Nephron progenitor cell (in vitro differentiated cells): ENCODE results near the gene ZMIZ2.
A peak's percentile ranks its signal among the peaks of the same experiment; 100 is the strongest.
"Not testable (repeated sequence)": the region's sequence is repeated elsewhere in the genome, so short reads cannot be mapped to it uniquely, and the experiment has no call there.

Experiments used
- DNase-seq: peaks from one replicate; pipeline ENCODE4 v3.0.0; 2021
- H3K27ac Mint-ChIP-seq: 2 replicates; pipeline ENCODE4 v1.8.0; 2021; ENCODE audit warnings: mild to moderate bottlenecking, moderate library complexity, mixed read lengths
- H3K27me3 Mint-ChIP-seq: 2 replicates; pipeline ENCODE4 v1.8.0; 2021; ENCODE audit warnings: mild to moderate bottlenecking, low read depth, mixed read lengths; ENCODE audit not compliant: poor library complexity
- H3K36me3 Mint-ChIP-seq: 2 replicates; pipeline ENCODE4 v1.8.0; 2021; ENCODE audit warnings: low read depth, mixed read lengths
- H3K4me1 Mint-ChIP-seq: 2 replicates; pipeline ENCODE4 v1.8.0; 2021; ENCODE audit warnings: mixed read lengths
- H3K4me3 Mint-ChIP-seq: 2 replicates; pipeline ENCODE4 v1.8.0; 2021; ENCODE audit warnings: mild to moderate bottlenecking, moderate library complexity, mixed read lengths
- H3K9me3 Mint-ChIP-seq: 2 replicates; pipeline ENCODE4 v1.8.0; 2021; ENCODE audit warnings: mild to moderate bottlenecking, moderate library complexity, mixed read lengths
- CTCF ChIP-seq: fragments of 200-600 bp; sonication (generic); IDR thresholded peaks from 2 replicates; pipeline ENCODE4 v1.5.0; 2021; ENCODE audit warnings: antibody characterized with exemption

ZMIZ2 gene

DNA sequence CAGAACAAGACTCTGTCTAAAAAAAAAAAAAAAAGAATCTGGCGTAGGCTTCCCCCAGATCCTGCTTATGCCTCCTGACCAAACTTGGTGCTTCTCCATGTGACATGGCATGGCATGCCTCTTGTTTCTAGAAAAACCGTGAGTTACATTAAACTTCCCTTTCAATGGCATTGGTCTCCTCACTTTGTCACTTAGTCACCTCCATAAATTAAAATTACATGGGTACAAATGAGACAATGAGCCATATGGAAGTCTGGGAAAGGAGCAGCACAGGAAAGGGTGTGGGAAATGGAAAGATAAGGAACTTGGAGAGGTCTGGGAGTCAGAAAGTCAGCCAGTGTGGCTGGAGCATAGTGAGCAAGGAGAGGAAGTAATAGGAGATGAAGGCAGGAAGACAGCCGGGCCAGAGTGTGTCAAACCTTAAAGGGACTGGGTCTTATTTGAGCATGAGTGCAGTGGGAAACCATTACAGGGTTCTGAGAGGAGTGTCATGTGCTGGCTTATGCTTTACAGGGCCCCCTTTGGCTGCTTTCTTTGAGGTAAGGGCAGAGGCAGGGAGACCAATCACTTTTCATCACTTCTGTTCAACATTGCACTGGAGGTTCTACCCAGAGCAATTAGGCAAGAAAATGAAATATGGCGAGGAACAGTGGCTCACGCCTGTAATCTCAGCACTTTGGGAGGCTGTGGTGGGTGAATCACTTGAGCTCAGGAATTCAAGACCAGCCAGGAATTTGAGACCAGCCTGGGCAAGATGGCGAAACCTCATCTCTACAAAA is 21.3 kb upstream of the ZMIZ2 start:
- Mint-ChIP-seq H3K9me3 (peaks cover 4% of the 10 kb centered on the region), H3K27ac (no peak overlapping the region), H3K36me3 (no peaks in the 10 kb centered on the region), H3K4me3 (peak overlapping the region; percentile 4), H3K4me1 (peaks cover 12% of the 10 kb centered on the region), H3K27me3 (peaks cover 7% of the 10 kb centered on the region)
- TF ChIP-seq CTCF = no peak
- DNase-seq = no peak

- peaks cover 4% of the 10 kb centered on the region for H3K9me3 Mint-ChIP-seq
- H3K27me3 Mint-ChIP-seq = peaks cover 12% of the 10 kb centered on the region
- peaks cover 12% of the 10 kb centered on the region for H3K4me1 Mint-ChIP-seq
Observed at GRCh38 chr7:44727937-44728262, 20.7 kb upstream of the ZMIZ2 start.

DNA sequence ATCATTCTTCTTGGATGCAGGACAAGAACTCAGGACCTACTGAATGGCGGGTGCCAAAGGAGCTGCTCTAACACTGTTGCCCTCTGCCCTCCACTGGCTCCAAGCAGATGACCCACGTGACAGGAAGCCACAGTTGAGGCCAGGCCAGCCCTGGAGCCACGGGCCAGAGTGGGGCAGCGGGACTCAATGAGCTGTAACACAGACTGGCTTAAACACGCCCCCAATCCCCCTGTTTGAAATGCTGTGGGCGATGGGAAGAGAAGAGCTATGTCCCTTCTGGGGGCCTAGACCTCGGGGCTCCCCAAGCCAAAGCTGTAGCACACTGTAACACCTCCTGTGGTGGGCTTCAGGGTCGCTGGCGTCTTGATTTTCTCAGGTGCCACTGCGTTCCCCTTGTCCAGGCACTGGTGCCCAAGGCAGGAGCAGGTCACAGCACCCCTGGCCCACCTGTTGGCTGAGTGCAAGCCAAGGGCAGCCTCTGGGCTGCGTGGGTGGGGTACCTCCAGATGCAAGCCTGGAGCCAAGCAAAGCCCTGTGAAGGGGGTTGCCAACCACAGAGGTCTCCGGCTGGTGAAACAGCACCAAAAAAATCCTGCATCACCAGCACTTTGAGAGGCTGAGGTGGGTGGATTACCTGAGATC is 18.6 kb upstream of the ZMIZ2 start:
- Mint-ChIP-seq H3K9me3 (no peaks in the 10 kb centered on the region), H3K4me3 (no peak overlapping the region), H3K27me3 (peaks cover 8% of the 10 kb centered on the region), H3K27ac (no peak overlapping the region), H3K4me1 (peaks cover 12% of the 10 kb centered on the region), H3K36me3 (no peaks in the 10 kb centered on the region)
- no peak for DNase-seq
- TF ChIP-seq CTCF = no peak

More at GRCh38 chr7:44727937-44728262, 20.7 kb upstream of the ZMIZ2 start:
- no peak for DNase-seq
- no peak for TF ChIP-seq CTCF
- Mint-ChIP-seq H3K4me3 (no peak overlapping the region), H3K36me3 (no peaks in the 10 kb centered on the region), H3K27ac (no peak overlapping the region)

DNA sequence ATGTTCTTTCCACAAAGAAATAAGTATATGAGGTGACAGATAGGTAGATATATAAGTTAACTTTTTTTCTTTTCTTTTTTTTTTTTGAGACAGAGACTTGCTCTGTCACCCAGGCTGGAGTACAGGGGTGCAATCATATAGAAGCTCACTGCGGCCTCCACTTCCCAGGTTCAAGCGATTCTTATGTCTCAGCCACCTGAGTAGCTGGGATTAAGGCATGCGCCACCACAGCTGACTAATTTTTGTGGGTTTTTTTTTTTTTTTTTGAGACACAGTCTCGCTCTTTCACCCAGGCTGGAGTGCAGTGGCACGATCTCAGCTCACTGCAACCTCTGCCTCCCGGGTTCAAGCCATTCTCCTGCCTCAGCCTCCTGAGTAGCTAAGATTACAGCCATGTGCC is 15.7 kb upstream of the ZMIZ2 start:
- not testable (repeated sequence) for H3K27me3 Mint-ChIP-seq, H3K4me1 Mint-ChIP-seq, H3K27ac Mint-ChIP-seq, H3K9me3 Mint-ChIP-seq, H3K36me3 Mint-ChIP-seq, H3K4me3 Mint-ChIP-seq, DNase-seq

- H3K36me3 Mint-ChIP-seq = no peaks in the 10 kb centered on the region
- no peak for DNase-seq
- no peak for TF ChIP-seq CTCF
Observed at GRCh38 chr7:44733708-44734481, 14.8 kb upstream of the ZMIZ2 start.

GRCh38 chr7:44735403-44736165 is 13.1 kb upstream of the ZMIZ2 start:
- no peak for TF ChIP-seq CTCF
- no peak for DNase-seq
- Mint-ChIP-seq H3K27ac (no peak overlapping the region), H3K36me3 (no peaks in the 10 kb centered on the region), H3K9me3 (no peaks in the 10 kb centered on the region), H3K27me3 (peaks cover 8% of the 10 kb centered on the region), H3K4me3 (no peak overlapping the region), H3K4me1 (no peaks in the 10 kb centered on the region)

More at GRCh38 chr7:44733708-44734481, 14.8 kb upstream of the ZMIZ2 start:
- Mint-ChIP-seq H3K27ac (no peak overlapping the region), H3K27me3 (peaks cover 8% of the 10 kb centered on the region), H3K4me3 (no peak overlapping the region), H3K9me3 (no peaks in the 10 kb centered on the region), H3K4me1 (no peaks in the 10 kb centered on the region)
